Measurements from ENCODE around the gene PFKFB2.
A peak's percentile ranks its signal among the peaks of the same experiment; 100 is the strongest.

PFKFB2 gene

GRCh38 chr1:207049514-207049913, 3.6 kb upstream of the PFKFB2 start:
- no peaks in the 10 kb centered on the region for H3K9me3 ChIP-seq (ENCODE audit: insufficient read depth, low read length)
- H3K79me2 ChIP-seq (ENCODE audit: low read length) = peaks cover 46% of the 10 kb centered on the region
- no peak for TF ChIP-seq EZH2phosphoT487 (IDR thresholded peaks at IDR 0.05; ENCODE audit: low read depth)
- no peak for TF ChIP-seq CTCF (IDR thresholded peaks at IDR 0.05; ENCODE audit: low read depth, low read length)
- H3K27me3 ChIP-seq (ENCODE audit: low read depth, low read length) = no peaks in the 10 kb centered on the region
- peak overlapping the region; percentile 79 for H3K4me2 ChIP-seq (ENCODE audit: low read length)
- H4K20me1 ChIP-seq (ENCODE audit: insufficient read depth, low read length) = 0 out of 2 replicates have a peak, but pooled peaks cover 5% of the 10 kb centered on the region
- H3K27ac ChIP-seq (ENCODE audit: low read length) = no peak overlapping the region
- H3K4me1 ChIP-seq (ENCODE audit: low read length) = peaks cover 27% of the 10 kb centered on the region
- H3K4me3 ChIP-seq (ENCODE audit: low read length) = peak overlapping the region; percentile 82
- peak overlapping the region; percentile 81; the same call in 1 of the 2 replicates for H3K9ac ChIP-seq (ENCODE audit: low read length)
- no peak overlapping the region for H2AFZ ChIP-seq (ENCODE audit: low read depth, low read length)
- peaks cover 33% of the 10 kb centered on the region for H3K36me3 ChIP-seq (replicated peaks; ENCODE audit: low read depth, low read length)

- TF ChIP-seq CTCF (IDR thresholded peaks at IDR 0.05; ENCODE audit: low read depth, low read length) = peak; percentile 97
- TF ChIP-seq EZH2phosphoT487 (IDR thresholded peaks at IDR 0.05; ENCODE audit: low read depth) = no peak
- Histone ChIP-seq H3K4me2 (ENCODE audit: low read length) (peak overlapping the region; percentile 79), H3K36me3 (replicated peaks; ENCODE audit: low read depth, low read length) (peaks cover 33% of the 10 kb centered on the region), H3K27me3 (ENCODE audit: low read depth, low read length) (no peaks in the 10 kb centered on the region), H3K9ac (ENCODE audit: low read length) (peak overlapping the region; percentile 81), H3K79me2 (ENCODE audit: low read length) (peaks cover 46% of the 10 kb centered on the region), H4K20me1 (ENCODE audit: insufficient read depth, low read length) (0 out of 2 replicates have a peak, but pooled peaks cover 5% of the 10 kb centered on the region), H3K4me1 (ENCODE audit: low read length) (peaks cover 32% of the 10 kb centered on the region), H2AFZ (ENCODE audit: low read depth, low read length) (0 out of 2 replicates have a peak overlapping the region, but pooled peaks have one; percentile 98), H3K27ac (ENCODE audit: low read length) (peak overlapping the region; percentile 34), H3K4me3 (ENCODE audit: low read length) (peak overlapping the region; percentile 82), H3K9me3 (ENCODE audit: insufficient read depth, low read length) (no peaks in the 10 kb centered on the region)
Observed at GRCh38 chr1:207049974-207050391, 3.1 kb upstream of the PFKFB2 start.

GRCh38 chr1:207050480-207051190, 2.4 kb upstream of the PFKFB2 start:
- peaks cover 31% of the 10 kb centered on the region for H3K36me3 ChIP-seq (replicated peaks; ENCODE audit: low read depth, low read length)
- no peaks in the 10 kb centered on the region for H3K9me3 ChIP-seq (ENCODE audit: insufficient read depth, low read length)
- TF ChIP-seq EZH2phosphoT487 (IDR thresholded peaks at IDR 0.05; ENCODE audit: low read depth) = no peak
- no peak for TF ChIP-seq CTCF (IDR thresholded peaks at IDR 0.05; ENCODE audit: low read depth, low read length)
- peak overlapping the region; percentile 79 for H3K4me2 ChIP-seq (ENCODE audit: low read length)
- H3K9ac ChIP-seq (ENCODE audit: low read length) = peak overlapping the region; percentile 81
- peak overlapping the region; percentile 34 for H3K27ac ChIP-seq (ENCODE audit: low read length)
- no peaks in the 10 kb centered on the region for H3K27me3 ChIP-seq (ENCODE audit: low read depth, low read length)
- H3K4me1 ChIP-seq (ENCODE audit: low read length) = peaks cover 36% of the 10 kb centered on the region
- H4K20me1 ChIP-seq (ENCODE audit: insufficient read depth, low read length) = 0 out of 2 replicates have a peak, but pooled peaks cover 5% of the 10 kb centered on the region
- peaks cover 45% of the 10 kb centered on the region for H3K79me2 ChIP-seq (ENCODE audit: low read length)
- H3K4me3 ChIP-seq (ENCODE audit: low read length) = peak overlapping the region; percentile 82
- H2AFZ ChIP-seq (ENCODE audit: low read depth, low read length) = peak overlapping the region; percentile 98

- H3K27me3 ChIP-seq (ENCODE audit: low read depth, low read length) = no peaks in the 10 kb centered on the region
- H3K9ac ChIP-seq (ENCODE audit: low read length) = peak within 1 kb of the TSS; percentile 81
- TF ChIP-seq EZH2phosphoT487 (IDR thresholded peaks at IDR 0.05; ENCODE audit: low read depth) (no peak), CTCF (IDR thresholded peaks at IDR 0.05; ENCODE audit: low read depth, low read length) (no peak)
- H3K79me2 ChIP-seq (ENCODE audit: low read length) = peaks cover 40% of the 10 kb centered on the region
- H3K36me3 ChIP-seq (replicated peaks; ENCODE audit: low read depth, low read length) = peaks cover 27% of the 10 kb centered on the region
- H2AFZ ChIP-seq (ENCODE audit: low read depth, low read length) = peak within 1 kb of the TSS; percentile 98
- peak within 1 kb of the TSS; percentile 34 for H3K27ac ChIP-seq (ENCODE audit: low read length)
- peak within 1 kb of the TSS; percentile 87 for H3K4me3 ChIP-seq (ENCODE audit: low read length)
- no peaks in the 10 kb centered on the region for H3K9me3 ChIP-seq (ENCODE audit: insufficient read depth, low read length)
- 0 out of 2 replicates have a peak, but pooled peaks cover 5% of the 10 kb centered on the region for H4K20me1 ChIP-seq (ENCODE audit: insufficient read depth, low read length)
- peak within 1 kb of the TSS; percentile 81 for H3K4me2 ChIP-seq (ENCODE audit: low read length)
- H3K4me1 ChIP-seq (ENCODE audit: low read length) = peaks cover 39% of the 10 kb centered on the region
Observed at GRCh38 chr1:207051191-207051943, 1.7 kb upstream of the PFKFB2 start, which contains the start of gene YOD1. YOD1 (minus strand) TSS chr1:207051208; CDS start chr1:207051030, 178 bp downstream.

Data from OCI-LY3 (cell line).